GM19023 (cell line): ENCODE data around the gene GALNT11.
"Not testable (repeated sequence)": the region's sequence is repeated elsewhere in the genome, so short reads cannot be mapped to it uniquely, and the experiment has no call there.

Experiments
- ATAC-seq: cut with Tn5 transposase; IDR thresholded peaks from one replicate; pipeline ENCODE4 v1.9.1; 2021; ENCODE audit warnings: mild to moderate bottlenecking, moderate library complexity; ENCODE audit not compliant: unreplicated experiment

Gene GALNT11

DNA sequence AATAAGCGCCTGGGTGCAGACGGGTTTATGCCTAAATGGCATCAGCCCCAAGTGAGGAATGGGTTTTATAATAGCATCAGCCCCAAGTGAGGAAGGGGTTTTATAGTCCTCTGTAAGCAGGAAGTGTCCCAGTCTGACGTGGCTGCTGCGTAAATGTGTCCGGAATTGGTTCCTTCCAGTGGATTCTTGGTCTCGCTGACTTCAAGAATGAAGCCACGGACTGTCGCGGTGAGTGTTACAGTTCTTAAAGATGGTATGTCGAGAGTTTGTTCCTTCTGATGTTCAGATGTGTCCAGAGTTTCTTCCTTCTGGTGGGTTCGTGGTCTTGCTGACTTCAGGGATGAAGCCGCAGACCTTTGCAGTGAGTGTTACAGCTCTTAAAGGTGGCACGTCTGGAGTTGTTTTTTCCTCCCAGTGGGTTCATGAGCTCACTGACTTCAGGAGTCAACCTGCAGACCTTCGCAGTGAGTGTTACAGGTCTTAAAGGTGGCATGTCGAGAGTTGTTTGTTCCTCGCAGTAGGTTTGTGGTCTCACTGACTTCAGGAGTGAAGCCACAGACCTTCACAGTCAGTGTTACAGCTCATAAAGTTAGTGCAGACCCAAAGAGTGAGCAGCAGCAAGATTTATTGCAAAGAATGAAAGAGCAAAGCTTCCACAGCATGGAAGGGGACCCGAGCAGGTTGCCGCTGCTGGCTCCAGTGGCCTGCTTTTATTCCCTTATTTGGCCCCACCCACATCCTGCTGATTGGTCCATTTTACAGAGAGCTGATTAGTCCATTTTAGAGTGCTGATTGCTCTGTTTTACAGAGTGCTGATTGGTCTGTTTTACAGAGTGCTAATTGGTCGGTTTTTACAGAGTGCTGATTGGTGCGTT is 2.3 kb downstream of the GALNT11 start:
- ATAC-seq: not testable (repeated sequence)

DNA sequence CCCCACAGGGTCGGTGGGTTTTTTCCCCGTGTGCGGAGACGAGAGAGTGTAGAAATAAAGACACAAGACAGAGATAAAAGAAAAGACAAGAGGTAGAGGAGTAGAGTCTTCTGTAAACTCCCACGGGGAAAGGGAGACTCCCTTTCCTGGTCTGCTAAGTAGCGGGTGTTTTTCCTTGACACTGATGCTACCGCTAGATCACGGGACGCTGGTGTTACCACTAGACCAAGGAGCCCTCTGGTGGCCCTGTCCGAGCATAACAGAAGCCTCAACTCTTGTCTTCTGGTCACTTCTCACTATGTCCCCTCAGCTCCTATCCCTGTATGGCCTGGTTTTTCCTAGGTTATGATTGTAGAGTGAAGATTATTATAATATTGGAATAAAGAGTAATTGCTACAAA is 4.6 kb downstream of the GALNT11 start:
- ATAC-seq: not testable (repeated sequence)

- not testable (repeated sequence) for ATAC-seq
Measured at GRCh38 chr7:152030639-152031038, 5.2 kb downstream of the GALNT11 start.

DNA sequence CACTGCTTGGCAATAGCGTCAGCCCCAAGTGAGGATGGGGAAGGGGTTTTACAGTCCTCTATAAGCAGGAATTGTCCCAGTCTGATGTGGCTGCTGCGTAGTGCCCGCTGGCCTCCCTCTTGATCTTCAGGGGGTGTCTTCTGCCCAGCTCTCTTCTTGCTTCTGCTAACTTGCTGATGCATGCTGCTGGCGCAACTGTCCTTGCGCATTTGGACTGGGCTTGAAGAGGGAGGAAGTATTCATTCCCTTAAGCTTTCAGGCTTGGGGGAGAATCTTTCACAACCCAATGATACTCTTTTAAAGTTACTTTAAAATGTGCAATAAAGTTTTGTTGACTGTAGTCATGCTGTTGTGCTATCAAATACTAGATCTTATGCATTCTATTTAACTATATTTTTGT is 10.3 kb downstream of the GALNT11 start:
- no peak for ATAC-seq

GRCh38 chr7:152038410-152038809 is 12.9 kb downstream of the GALNT11 start:
- not testable (repeated sequence) for ATAC-seq

DNA sequence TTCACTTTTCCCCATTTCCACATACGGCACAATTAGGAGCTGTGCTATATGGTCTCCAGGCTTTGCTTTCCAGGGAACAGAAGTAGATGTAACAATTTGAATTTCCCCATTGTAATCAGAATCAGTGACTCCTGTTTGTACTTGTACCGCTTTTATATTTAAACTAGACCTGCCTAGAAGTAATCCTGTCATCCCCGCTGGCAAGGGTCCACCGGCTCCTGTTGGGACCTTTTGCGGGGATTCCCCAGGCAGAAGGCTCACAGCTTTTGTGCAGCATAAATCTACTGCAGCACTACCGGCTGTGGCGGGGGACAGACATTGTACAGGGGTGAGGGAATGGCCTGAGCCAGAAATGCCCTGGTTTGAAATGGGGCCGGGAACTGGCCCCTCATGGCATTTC is 17.6 kb downstream of the GALNT11 start:
- ATAC-seq: not testable (repeated sequence)

DNA sequence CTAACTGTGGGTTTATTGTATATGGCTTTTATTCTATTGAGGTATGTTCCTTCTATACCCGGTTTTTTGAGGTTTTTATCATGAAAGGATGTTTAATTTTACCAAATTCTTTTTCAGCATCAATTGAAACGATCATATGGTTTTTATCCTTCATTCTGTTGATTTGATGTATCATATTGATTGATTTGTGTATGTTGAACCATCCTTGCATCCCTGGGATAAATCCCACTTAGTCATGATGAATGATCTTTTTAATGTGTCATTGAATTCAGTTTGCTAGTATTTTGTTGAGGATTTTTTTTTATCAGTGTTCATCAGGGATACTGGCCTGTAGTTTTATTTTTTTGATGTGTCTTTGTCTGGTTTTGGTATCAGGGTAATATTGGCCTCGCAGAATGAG is 19.4 kb downstream of the GALNT11 start:
- not testable (repeated sequence) for ATAC-seq

DNA sequence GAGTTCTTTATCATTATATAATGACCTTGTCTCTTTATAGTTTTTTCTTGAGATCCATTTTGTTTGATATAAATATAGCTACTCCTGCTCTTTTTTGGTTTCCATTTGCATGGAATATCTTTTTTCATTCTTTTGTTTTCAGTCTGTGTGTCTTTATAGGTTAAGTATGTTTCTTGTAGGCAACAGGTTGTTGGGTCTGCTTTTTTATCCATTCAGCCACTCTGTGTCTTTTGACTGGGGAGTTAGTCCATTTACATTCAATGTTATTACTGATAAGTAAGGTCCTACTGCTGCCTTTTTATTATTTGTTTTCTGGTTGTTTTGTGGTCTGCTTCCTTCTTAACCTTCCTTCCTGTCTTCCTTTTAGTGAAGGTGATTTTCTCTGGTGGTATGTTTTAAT is 21.1 kb downstream of the GALNT11 start:
- no peak for ATAC-seq

GRCh38 chr7:152048051-152048450 is 22.6 kb downstream of the GALNT11 start:
- no peak for ATAC-seq

GRCh38 chr7:152050547-152050971 is 25.1 kb downstream of the GALNT11 start:
- no peak for ATAC-seq

DNA sequence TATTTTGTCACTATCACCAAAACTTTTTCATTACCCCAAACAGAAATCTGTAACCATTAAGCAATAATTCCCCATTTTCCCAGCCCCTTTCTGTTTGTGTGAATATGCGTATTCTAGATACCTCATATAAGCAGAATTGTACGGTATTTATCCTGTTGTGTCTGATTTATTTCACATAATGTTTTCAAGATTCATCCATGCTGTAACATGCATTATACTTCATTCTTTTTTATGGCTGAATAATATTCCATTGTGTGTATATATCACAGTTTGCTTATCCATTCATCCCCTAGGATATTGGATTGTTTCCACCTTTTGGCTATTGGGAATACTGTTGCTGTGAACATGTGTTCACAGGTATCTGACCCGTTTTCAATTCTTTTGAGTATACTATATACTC is 26.5 kb downstream of the GALNT11 start:
- ATAC-seq: no peak

GRCh38 chr7:152052771-152053170 is 27.3 kb downstream of the GALNT11 start:
- no peak for ATAC-seq

DNA sequence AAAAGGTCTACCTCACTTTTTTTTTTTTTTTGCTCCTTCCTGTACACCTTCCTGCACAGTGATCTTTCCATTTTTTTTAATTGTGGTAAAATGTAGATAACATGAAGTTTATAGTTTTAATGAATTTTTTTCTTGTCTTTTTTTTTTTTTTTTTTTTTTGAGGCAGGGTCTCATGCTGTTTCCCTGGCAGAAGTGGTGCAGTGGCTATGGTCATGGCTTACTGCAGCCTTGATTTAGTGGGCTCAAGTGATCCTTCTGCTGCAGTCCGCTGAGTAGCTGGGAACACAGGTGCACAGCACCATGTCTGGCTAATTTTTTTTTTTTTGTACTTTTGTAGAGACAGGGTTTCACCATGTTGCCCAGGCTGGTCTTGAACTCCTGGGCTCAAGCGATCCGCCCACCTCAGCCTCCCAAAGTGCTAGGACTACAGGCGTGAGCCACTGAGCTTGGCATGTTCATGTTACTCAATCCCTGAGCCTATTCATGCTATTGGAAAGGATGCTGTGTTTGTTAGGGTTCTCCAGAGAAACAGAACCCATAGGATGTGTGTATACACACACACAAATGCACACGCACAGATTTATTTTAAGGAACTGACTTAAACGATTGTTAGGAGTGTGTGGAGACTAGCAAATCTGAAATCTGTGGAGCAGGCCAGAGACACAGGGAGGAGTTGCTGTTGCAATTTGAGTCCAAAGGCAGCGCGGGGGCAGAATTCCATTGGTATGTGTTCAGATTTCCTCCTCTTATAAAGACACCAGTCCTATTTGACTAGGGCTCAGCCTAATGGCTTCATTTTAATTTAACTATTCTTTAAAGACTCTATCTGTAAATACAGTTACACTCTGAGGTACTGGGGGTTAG is 29.1 kb downstream of the GALNT11 start:
- no peak for ATAC-seq

- ATAC-seq: no peak
Measured at GRCh38 chr7:152056621-152057274, 31.3 kb downstream of the GALNT11 start.

DNA sequence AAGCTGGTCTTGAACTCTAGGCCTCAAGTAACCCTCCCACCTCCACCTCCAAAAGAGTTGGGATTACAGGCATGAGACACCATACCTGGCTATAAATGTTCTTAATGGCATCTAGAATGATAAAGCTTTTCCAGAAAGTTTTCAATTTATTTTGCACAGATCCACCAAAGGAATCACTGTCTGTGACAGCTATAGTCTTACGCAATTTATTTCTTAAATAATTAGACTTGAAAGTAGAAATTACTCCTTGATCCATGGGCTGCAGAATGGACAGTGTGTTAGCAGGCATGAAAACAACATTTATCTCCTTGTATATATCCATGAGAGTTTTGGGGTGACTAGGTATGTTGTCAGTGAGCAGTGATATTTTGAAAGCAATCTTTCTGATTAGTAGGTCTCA is 33.8 kb downstream of the GALNT11 start:
- no peak for ATAC-seq

DNA sequence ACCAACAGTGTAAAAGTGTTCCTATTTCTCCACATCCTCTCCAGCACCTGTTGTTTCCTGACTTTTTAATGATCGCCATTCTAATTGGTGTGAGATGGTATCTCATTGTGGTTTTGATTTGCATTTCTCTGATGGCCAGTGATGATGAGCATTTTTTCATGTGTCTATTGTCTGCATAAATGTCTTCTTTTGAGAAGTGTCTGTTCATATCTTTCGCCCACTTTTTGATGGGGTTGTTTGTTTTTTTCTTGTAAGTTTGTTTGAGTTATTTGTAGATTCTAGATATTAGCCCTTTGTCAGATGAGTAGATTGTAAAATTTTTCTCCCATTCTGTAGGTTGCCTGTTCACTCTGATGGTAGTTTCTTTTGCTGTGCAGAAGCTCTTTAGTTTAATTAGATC is 35.6 kb downstream of the GALNT11 start:
- ATAC-seq: not testable (repeated sequence)

GRCh38 chr7:152063192-152063591 is 37.7 kb downstream of the GALNT11 start:
- ATAC-seq: not testable (repeated sequence)

GRCh38 chr7:152063821-152064220 is 38.3 kb downstream of the GALNT11 start:
- not testable (repeated sequence) for ATAC-seq

DNA sequence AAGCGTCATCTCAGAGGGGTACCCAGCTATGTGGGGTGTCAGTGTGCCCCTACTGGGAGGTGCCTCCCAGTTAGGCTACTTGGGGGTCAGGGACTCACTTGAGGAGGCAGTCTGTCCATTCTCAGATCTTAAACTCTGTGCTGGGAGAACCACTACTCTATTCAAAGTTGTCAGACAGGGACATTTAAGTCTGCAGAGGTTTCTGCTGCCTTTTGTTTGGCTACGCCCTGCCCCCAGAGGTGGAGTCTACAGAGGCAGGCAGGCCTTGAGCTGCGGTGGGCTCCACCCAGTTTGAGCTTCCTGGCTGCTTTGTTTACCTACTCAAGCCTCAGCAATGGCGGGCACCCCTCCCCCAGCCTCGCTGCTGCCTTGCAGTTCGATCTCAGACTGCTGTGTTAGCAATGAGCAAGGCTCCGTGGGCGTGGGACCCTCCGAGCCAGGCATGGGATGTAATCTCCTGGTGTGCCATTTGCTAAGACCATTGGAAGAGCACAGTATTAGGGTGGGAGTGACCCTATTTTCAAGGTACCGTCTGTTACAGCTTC is 40.4 kb downstream of the GALNT11 start:
- not testable (repeated sequence) for ATAC-seq

DNA sequence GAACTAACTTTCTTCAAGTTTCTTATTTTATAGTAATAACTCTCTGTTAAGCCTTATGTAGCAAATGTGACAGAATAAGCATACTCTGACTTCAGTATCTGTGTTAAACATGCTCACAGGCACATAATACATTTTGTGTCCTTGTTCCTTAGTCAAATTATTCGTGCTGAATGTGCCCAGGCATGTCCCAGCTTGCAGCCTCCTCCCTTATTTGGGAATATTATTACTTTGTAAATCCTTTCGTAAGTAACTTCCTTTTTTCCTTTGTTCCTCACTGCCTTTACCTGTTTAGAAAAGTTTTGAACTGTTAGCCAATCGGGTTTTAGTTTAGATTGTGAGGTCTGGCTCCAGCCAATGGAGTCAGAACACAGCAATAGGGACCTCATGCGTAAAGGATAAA is 46.9 kb downstream of the GALNT11 start:
- ATAC-seq: no peak

- no peak for ATAC-seq
Measured at GRCh38 chr7:152073352-152073751, 47.9 kb downstream of the GALNT11 start.
